A549 (cell line): Measurements from ENCODE around the gene NRXN3.

Source experiments
- CHD2 ChIP-seq: fragments of 150-350 bp; IDR thresholded peaks from 2 replicates; pipeline ENCODE4 v1.6.1; 2014; ENCODE audit warnings: low read length; ENCODE audit not compliant: partially characterized antibody
- EP300 ChIP-seq, 2 experiments: fragments of >200 bp; sonication (Bioruptor Twin); formaldehyde crosslinking; IDR thresholded peaks; 2 replicates in 1 of 2; 3 replicates in 1 of 2; pipeline ENCODE4 v1.6.1; 2016 to 2017
- HOXA7 ChIP-seq: fragments of 250-450 bp; sonication (Bioruptor Pico); IDR thresholded peaks from 2 replicates; pipeline ENCODE4 v1.5.0; 2020; ENCODE audit warnings: mild to moderate bottlenecking, moderate library complexity
- JUN ChIP-seq, 2 experiments: fragments of >200 bp; sonication (Bioruptor Twin); formaldehyde crosslinking; IDR thresholded peaks; 2 replicates in 1 of 2; 3 replicates in 1 of 2; pipeline ENCODE4 v1.6.1; 2016 to 2017
- POLR2A ChIP-seq: IDR thresholded peaks from 2 replicates; pipeline ENCODE4 v1.6.1; 2012; ENCODE audit warnings: mild to moderate bottlenecking, low read length
- SMC3 ChIP-seq: fragments of >200 bp; sonication (Bioruptor Twin); formaldehyde crosslinking; IDR thresholded peaks from 3 replicates; pipeline ENCODE4 v1.6.1; 2018; ENCODE audit warnings: inconsistent platforms
- ZFP36 ChIP-seq: fragments of 450-650 bp; IDR thresholded peaks from 2 replicates; pipeline ENCODE4 v1.6.1; 2014; ENCODE audit warnings: borderline replicate concordance; ENCODE audit not compliant: partially characterized antibody
- TF ChIP-seq, protein P1 (sequence below): fragments of 150-350 bp; IDR thresholded peaks from 2 replicates; pipeline ENCODE4 v1.6.1; 2014; ENCODE audit warnings: low read depth, mild to moderate bottlenecking, low read length
- TF ChIP-seq, protein P2 (sequence below): fragments of >200 bp; sonication (Bioruptor Twin); formaldehyde crosslinking; IDR thresholded peaks from 3 replicates; pipeline ENCODE4 v1.5.1; 2016
- TF ChIP-seq, protein P3 (sequence below): IDR thresholded peaks from 2 replicates; pipeline ENCODE4 v1.6.1; 2012; ENCODE audit warnings: low read depth, borderline replicate concordance
- TF ChIP-seq, protein P4 (sequence below): IDR thresholded peaks from 2 replicates; pipeline ENCODE4 v1.6.1; 2012

DNA sequence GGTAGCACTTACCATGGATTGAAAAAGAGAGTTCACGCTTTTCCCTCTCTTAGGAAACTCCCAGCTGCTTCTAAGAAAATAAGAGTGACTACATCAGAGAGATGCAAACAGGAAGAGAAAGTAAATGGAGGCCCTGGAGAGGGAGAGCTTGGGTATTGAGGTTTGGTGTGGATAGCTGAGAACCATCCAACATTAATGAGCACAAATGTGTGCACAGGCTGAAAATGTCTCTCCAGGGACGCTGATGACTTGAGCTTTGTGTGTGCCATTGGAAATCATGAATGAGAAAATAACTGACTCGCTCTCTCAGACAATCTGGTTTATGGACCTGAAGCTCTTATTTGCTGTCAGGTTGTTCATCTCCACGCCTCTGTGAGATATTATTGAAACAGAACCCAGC is 318.8 kb downstream of the NRXN3 start:
- TF ChIP-seq, protein P1, sequence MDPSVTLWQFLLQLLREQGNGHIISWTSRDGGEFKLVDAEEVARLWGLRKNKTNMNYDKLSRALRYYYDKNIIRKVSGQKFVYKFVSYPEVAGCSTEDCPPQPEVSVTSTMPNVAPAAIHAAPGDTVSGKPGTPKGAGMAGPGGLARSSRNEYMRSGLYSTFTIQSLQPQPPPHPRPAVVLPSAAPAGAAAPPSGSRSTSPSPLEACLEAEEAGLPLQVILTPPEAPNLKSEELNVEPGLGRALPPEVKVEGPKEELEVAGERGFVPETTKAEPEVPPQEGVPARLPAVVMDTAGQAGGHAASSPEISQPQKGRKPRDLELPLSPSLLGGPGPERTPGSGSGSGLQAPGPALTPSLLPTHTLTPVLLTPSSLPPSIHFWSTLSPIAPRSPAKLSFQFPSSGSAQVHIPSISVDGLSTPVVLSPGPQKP = no peak
- TF ChIP-seq POLR2A = no peak
- no peak for TF ChIP-seq EP300 (IDR thresholded peaks at IDR 0.05)
- TF ChIP-seq, protein P2, sequence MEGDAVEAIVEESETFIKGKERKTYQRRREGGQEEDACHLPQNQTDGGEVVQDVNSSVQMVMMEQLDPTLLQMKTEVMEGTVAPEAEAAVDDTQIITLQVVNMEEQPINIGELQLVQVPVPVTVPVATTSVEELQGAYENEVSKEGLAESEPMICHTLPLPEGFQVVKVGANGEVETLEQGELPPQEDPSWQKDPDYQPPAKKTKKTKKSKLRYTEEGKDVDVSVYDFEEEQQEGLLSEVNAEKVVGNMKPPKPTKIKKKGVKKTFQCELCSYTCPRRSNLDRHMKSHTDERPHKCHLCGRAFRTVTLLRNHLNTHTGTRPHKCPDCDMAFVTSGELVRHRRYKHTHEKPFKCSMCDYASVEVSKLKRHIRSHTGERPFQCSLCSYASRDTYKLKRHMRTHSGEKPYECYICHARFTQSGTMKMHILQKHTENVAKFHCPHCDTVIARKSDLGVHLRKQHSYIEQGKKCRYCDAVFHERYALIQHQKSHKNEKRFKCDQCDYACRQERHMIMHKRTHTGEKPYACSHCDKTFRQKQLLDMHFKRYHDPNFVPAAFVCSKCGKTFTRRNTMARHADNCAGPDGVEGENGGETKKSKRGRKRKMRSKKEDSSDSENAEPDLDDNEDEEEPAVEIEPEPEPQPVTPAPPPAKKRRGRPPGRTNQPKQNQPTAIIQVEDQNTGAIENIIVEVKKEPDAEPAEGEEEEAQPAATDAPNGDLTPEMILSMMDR = no peak
- TF ChIP-seq ZFP36 = no peak
- no peak for TF ChIP-seq SMC3
- no peak for TF ChIP-seq HOXA7
- TF ChIP-seq CHD2 = no peak
- TF ChIP-seq, protein P3, sequence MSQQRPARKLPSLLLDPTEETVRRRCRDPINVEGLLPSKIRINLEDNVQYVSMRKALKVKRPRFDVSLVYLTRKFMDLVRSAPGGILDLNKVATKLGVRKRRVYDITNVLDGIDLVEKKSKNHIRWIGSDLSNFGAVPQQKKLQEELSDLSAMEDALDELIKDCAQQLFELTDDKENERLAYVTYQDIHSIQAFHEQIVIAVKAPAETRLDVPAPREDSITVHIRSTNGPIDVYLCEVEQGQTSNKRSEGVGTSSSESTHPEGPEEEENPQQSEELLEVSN = no peak
- no peak for TF ChIP-seq JUN (IDR thresholded peaks at IDR 0.05)
- TF ChIP-seq, protein P4, sequence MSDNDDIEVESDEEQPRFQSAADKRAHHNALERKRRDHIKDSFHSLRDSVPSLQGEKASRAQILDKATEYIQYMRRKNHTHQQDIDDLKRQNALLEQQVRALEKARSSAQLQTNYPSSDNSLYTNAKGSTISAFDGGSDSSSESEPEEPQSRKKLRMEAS = no peak
